GM18507 (cell line): Measurements from ENCODE around the gene WNT2.
"Not testable (repeated sequence)": the region's sequence is repeated elsewhere in the genome, so short reads cannot be mapped to it uniquely, and the experiment has no call there.

Source experiments
- DNase-seq: peaks from one replicate; pipeline ENCODE4 v3.0.0; 2011; ENCODE audit warnings: low read depth; ENCODE audit not compliant: insufficient read length; ENCODE audit errors: extremely low spot score
- FAIRE-seq: peaks from 2 replicates; lab custom pipeline; 2011; peaks lifted over from hg19 to GRCh38; lab: Jason Lieb, UNC

Gene WNT2

DNA sequence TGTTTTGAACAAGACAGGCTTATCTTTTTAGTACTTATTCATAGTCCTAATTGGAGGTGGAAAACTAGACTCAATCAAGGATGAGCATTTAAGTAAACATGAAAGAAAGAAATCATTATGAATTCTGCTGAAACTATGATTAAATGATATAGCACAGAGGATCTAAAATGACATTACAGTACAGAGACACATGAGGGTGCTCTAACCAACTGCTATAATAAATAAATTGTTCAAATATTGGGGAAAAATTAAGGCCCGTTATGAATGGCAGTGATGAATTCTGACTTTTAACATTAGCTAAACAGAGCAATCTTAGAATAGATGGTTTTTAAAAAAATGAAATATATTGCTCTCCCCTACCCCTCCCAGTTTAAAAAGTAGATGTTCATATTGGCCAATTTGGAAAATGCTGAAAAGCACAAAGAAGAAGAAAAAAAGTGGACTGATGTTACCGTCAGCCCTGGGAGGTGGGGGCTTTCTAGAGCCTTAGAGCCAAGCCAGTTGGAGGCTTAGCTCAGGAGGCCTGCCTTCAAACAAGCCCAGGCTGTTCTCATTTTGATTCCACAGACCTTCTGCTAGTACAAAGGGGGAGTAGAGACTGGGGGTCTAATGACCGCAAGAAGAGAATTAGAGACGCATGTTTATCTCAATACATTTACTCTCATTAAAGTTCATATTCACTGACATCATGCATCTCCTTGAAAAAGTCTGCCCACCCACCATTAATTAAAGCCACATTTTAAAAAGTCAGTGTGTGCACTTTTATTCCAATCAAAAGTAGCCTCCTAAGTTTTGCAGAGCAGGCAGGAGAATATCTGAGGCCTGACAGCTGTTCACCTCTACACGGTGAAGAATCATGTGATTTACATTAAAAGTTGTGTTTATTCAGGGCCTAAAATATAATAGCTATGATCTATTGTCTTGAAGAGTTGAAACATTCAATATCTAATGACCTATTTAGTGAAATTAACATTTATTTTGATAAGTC lies 10.0 kb downstream of the WNT2 start:
- no peak for FAIRE-seq
- DNase-seq: no peak

GRCh38 chr7:117308891-117309290 lies 14.0 kb downstream of the WNT2 start:
- no peak for FAIRE-seq
- no peak for DNase-seq

DNA sequence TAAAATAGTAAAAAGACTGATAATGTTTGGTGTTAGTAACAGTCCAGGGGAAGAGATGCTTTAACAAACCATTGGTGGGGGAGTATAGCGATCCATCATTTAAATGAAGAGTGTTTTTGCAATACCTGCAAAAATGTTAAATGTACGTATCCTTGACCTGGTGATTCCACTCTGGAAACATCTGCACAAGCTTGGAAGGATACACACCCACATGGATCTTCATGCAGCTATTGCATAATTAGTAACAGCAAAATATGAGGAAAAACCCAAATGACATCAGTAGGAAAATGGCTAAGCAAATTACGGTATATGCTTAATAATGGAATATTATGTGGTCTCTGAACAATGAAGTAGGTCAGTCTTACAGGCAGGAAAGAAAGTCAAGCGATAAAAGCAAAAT lies 20.5 kb downstream of the WNT2 start:
- no peak for FAIRE-seq
- DNase-seq: no peak

GRCh38 chr7:117300506-117300905 lies 22.4 kb downstream of the WNT2 start:
- not testable (repeated sequence) for DNase-seq, FAIRE-seq

DNA sequence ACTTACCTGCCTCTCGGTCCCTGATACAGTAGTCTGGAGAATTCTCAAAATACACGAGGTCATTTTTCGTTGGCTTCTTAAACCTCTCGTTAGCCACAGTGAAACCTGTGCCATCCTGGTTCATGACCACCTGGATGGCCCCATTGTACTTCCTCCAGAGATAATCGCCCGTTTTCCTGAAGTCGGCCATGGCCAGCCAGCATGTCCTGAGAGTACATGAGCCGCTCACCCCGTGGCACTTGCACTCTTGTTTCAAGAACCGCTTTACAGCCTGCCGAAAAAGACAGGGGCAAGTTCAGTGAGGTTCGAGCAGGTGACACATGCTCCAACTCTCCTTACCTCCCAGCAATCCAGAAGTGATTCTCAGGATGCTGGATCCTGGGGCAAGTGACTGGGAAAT lies 25.3 kb downstream of the WNT2 start:
- DNase-seq (no peak), FAIRE-seq (no peak)

DNA sequence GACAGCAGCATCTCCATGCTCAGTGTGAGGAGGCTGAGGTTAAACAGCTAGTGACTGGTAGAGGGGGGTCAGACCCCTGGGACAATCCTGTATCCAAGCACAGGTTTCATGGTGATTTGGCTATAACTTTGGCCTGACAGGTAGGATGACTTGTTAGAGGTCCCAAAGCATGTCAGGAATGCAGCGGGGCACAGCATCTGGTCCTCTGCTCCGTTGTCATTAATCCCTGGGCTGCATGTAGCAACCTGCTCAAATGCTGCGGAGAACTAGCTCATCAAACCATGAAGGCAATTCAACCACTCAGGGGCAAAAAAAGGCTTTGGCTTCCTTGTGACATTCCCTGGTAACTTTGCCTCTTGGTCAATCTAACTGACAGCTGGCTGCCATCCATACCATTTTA lies 26.8 kb downstream of the WNT2 start:
- FAIRE-seq (no peak), DNase-seq (no peak)

DNA sequence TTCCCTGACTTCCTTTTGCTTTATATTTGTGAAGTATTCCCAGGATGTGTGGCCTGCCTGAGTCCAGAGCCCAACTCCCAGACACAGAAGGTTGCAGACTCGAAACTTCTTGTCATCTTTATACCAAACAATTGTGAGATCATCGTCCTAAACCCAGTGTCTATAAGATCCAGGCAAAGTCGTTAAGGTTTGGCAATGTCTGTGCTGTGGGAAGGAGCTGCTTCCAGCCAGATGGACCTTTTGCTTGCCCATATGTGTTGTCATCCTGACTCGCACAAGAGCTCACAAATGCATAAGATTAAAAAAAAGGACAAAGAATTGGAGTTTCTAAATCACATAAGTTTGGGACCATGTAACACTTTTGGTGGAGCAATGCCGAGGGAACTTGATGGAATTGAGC lies 37.0 kb downstream of the WNT2 start:
- FAIRE-seq: no peak
- no peak for DNase-seq

GRCh38 chr7:117284692-117285091 lies 38.2 kb downstream of the WNT2 start:
- DNase-seq: no peak
- no peak for FAIRE-seq

GRCh38 chr7:117283779-117284178 lies 39.1 kb downstream of the WNT2 start:
- DNase-seq (no peak), FAIRE-seq (no peak)

GRCh38 chr7:117283371-117283770 lies 39.5 kb downstream of the WNT2 start:
- DNase-seq: no peak
- no peak for FAIRE-seq

GRCh38 chr7:117282239-117282812 lies 40.5 kb downstream of the WNT2 start:
- FAIRE-seq: no peak
- DNase-seq: no peak

DNA sequence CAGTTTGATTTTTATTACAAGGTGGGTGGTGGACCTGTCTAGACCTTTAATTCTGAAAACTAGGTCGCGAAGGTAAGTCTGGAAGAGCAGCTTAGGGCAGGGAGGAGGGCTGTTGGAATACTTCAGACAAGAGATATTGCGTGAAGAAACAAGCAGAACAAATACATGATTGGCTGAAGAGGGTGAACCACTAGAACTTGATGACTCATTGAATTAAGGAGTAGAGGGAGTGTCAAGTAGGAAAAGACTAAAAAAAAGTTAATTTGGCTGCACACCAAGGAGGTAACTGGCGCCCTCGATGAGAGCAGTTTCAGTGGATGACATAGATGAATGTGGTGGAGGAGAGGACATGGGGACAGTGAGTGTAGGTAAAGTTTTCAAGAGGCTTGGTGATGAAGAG lies 41.3 kb downstream of the WNT2 start:
- FAIRE-seq (no peak), DNase-seq (no peak)

GRCh38 chr7:117279931-117280557 lies 42.8 kb downstream of the WNT2 start:
- DNase-seq: no peak
- FAIRE-seq: no peak

DNA sequence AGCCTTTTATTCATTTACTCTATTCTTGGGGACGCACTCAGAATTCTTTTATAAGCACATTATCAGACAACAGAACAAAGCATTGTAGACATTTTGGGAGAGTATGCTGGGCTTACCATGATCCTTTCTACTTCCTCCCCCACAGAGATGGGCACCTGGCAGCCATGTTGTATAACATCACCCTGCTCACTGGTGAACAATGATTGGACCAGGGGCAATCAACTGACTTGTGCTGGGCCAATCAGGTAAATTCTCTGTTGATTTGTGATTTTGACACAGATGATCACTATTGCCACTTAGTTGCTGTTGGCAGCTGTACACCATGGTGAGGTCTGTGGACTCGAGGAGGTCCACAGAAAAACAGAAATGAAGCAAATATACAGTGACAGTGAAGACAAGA lies 43.7 kb downstream of the WNT2 start:
- DNase-seq (no peak), FAIRE-seq (no peak)

- DNase-seq: no peak
- no peak for FAIRE-seq
These were observed 44.8 kb downstream of the WNT2 start for GRCh38 chr7:117278040-117278439.

- FAIRE-seq (no peak), DNase-seq (no peak)
These were observed 45.3 kb downstream of the WNT2 start for GRCh38 chr7:117277576-117277975.

DNA sequence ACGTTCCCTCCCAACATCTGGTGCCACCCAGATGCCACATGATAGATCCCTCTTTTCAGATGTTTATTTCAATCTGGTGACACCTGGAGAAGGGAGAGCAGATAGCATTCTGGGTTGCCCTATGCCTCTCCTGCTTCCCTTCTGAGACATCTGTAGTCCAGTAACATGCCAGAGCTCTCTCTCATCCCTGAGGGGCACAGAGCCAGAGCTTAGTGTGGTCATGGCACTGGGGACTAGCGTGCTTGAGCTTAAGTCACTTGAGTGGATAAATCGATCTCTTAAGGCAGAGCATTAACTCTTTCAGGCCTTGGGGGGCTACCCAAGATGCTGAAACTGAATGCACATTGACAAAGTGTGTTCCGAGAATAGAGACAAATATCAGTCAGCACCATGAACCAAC lies 47.9 kb downstream of the WNT2 start:
- FAIRE-seq: no peak
- DNase-seq: no peak

DNA sequence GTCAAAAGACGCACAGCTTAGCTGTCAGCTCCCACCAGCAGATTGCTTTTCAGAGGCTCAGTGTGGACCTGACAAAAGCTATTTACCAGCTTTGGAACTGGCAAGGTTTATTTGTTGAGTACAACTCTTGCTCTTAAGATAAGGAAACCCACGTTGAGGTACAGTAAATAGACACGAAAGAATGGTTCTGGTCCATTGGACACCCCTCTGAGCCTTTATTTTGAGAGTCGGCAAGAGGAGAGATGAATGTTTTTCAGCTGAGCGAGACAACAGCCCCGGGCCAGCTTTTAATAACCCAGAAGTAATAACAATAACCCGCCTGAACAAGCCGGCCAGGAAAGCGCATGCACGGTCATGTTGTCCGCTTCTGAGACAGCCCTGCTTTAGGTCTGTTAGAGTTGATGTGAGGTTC lies 49.0 kb downstream of the WNT2 start:
- no peak for FAIRE-seq
- no peak for DNase-seq

DNA sequence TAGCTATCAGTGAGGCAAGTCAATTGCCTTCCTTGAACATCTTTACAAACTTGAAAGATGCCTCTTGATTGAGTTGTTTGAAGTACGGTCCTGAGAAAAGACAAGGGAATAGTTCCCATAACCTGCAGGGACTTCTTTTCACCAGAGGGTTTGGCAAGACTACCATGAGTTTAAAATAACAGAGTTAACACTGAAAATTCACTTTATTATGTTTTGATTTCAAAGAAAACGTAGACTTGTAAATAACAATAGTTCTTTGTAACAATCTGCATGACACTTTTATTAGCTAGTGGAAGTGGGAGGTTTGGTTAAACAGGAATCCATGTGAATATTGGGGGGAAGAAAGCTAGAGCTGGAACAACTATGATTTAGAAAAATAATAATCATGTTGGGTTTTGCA lies 49.5 kb downstream of the WNT2 start:
- DNase-seq (no peak), FAIRE-seq (no peak)

DNA sequence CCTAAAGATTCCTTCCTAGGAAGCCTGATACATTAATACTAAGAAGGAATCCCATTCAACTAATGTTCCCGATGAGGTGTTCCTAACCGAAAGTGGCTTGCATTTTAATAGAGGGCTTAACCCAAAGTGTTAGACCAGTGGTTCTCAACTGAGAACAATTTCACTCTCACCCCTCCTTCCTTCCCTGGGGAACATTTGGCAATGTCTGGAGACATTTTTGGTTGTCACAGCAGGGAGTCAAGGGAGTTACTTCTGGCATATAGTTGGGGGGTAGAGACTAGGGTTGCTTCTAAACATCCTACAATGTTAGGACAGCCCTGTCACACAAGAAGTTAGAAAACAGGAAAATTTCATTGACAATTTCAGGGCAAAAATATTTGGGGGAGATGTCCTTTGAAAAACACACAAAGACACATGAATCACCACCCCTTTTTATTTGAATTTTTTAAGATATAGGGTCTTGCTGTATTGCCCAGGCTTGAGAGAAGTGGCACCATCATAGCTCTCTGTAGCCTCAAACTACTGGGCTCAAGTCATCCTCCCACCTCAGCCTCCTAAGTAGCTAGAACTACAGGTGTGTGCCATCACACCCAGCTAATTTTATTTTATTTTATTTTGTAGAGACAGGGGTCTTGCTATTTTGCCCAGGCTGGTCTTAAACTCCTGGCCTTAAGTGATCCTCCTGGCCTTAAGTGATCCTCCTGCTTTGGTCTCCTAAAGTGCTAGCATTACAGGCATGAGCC lies 50.7 kb downstream of the WNT2 start:
- FAIRE-seq (no peak), DNase-seq (no peak)
